ENCODE data around the gene HOXA1.

The HOXA1 gene

DNA sequence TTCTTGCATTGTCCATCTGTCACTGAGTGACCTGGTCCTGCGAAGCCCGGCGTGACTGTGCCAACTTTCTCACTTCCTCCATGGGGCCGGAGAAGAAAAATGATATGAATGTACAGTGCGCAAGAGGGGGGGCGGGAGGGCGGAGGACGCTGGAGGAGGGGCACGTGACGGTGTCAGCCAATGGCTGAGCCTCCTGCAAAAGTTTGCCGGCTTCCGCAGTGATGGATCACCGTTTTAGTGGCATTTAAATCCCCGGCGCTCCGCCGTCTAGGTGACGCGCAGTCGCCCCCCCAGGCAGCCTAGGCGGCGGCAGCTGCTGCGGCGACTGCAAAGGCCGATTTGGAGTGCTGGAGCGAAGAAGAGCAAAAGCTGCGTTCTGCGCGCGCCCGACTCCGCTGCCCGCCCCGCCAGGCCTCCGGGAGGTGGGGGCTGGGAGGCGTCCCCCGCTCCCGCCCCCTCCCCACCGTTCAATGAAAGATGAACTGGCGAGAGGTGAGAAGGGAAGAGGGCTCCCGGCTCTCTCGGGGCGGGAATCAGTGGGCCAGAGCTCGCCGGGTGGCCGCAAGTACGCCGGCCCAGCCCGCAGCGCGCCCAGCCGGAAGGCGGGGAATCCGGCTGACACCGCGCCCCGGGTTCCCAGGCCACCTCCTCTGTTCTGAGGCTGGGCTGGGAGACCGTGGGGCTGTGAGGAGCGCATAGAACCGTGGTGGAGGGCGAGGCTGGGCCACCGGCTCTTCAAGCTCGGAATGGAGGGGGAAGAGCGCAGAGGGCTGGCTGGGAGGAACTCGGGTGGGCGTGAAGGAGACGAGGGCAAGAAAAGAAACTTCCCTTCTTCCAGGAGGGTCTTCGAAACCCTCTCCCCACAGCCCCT is at the start of gene HOXA1:
HOXA1 (minus strand) TSS at position 104 of the 871 bp plus-strand sequence; CDS start at position 16, 88 bp downstream.
- DNase-seq = peak; percentile 96

DNA sequence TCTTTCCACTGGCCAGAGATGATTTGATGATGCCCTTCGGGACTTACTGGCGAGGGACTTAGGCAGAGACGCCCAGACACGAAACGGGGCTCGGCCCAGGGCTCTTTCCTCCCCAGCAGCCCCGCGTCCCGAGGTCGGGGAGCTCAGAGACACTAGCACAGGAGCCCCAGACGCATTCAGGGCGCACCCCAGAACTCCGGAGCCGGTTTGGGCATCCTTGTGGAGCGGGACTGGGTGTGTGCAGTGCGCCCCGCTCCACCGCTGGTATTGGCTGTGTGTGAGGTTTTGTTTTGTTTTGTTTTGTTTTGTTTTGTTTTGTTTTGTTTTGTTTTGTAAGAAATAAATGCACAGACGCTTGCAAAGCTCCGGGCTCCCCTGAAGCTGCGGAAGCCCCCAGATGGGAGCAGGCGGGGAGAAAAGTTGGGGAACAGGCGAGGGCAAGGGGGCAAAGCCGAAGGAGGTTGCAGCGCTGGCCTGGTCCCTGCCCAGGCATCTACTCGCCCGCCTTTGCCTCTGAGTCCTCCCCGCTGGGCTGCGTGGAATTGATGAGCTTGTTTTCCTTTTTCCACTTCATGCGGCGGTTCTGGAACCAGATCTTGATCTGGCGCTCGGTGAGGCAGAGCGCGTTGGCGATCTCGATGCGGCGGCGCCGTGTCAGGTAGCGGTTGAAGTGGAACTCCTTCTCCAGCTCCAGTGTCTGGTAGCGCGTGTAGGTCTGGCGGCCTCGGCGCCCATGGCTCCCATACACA is 49.5 kb upstream of the HOXA1 start:
- no peak for DNase-seq

DNA sequence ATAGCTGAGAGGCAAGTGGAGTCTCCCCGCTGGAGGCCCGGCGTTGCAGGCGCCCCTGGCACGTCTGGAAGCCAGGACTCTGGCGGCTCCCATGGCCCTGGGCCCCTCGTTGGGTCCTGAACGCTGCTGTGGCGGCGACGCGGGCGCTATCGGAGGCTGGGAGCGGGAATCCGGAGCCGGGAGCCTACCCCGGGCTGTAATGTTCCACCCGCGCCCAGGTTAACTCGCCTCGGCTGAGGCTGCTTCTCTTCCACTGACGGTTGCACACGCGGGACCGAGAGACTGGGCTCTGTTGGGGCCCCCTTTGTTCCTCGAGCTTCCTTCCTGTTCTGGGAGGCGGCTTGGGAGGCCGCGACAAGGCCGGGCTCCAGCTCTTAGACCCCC is 49.0 kb upstream of the HOXA1 start:
- DNase-seq = no peak

GRCh38 chr7:27143950-27144780 is 48.4 kb upstream of the HOXA1 start:
- no peak for DNase-seq

GRCh38 chr7:27143023-27143949 is 47.5 kb upstream of the HOXA1 start, which contains the start of gene HOXA5:
HOXA5 (minus strand) TSS chr7:27143681; CDS start chr7:27143607, 74 bp downstream.
- no peak for DNase-seq

DNA sequence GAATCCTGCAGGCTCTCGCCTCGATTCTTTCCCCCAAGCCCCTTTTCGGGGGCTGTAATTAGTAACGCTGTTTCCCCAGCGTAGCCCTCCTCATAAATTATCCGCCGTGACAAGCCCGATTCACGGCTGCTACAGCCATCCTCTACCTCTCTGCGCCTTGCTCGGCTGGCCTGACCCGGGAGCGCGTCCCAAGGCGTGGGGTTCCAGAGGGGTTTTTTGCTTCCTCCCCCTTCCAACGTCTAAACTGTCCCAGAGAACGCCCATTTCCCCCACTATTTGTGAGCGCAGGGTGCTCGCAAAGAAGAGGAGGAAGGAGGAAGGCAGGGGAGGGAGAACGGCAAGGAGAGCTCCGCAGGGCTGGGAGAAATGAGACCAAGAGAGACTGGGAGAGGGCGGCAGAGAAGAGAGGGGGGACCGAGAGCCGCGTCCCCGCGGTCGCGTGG is 46.8 kb upstream of the HOXA1 start:
- no peak for DNase-seq

- DNase-seq = no peak
Measured at GRCh38 chr7:27141923-27142579, 46.3 kb upstream of the HOXA1 start.

GRCh38 chr7:27141137-27141922 is 45.5 kb upstream of the HOXA1 start:
- no peak for DNase-seq

DNA sequence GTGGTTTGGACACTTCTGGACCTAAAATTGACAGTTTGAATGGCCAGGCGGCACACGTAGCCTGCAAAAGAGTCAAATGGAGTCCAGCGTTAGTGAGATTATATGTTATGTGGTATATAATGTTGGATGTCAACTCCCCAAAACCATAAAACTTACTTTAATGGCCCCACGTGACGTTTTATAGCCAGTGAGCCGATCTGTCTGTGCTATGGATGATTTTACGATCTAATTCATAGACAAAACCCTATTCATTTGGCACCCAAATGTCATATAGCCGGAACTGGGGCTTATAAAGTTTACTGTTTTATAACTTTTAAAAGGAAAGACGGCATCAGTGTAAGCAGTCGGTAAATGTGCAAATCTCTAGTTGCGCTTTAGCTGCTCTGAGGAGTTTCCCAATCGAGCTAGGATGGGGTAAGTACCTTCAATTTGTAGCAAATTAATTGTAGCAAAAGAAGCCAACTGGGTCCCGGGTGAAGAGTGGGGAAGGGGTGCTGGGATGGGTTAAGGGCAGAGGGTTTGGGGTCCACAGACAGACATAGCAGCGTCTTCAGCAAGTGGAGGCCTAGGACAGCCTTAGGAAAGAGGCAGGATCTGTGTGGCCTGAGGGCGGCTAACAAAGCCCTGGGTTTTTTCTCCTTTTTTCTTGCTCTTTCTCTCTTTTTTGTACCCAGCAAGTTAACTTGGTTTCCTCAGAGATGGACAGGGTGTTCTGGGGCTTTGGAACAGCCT is 44.5 kb upstream of the HOXA1 start:
- DNase-seq = no peak

DNA sequence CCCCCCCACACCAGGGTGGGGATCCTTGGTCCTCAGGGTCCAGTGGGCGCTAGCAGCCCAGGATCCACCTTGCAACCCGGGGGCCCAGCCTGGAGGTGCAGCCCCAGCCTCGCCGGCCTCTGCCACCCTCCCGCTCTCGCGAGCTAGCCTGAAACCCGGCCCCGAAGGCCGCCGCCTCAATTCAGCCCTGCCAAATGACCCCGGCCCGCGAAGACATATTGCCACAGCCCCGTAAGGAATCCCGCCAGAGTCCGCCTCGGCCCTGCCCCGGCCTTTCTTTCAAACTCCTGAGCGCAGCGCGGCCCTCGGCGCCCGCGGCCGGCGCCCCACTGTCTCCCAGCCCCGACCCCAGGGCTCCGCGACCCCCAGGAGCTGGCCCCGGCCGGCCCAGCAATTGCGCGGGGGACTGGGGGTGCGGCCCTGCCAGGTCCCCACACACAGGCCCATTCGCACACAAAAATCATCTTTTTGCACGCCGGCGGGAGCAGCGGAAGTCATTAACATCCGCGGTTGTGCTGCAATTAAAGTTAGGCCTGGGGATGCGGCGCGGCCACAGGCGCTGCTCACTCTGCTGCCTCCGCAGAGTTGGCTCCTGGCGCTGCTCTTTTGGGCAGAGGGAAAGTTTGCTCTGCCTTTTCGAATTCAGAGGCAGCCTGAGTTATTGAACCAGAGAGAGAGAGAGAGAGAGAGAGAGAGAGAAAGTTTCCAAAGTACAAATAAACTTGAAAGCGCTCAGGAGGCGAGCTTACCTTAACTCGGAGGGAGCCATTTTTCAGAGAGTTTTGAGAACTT is 43.7 kb upstream of the HOXA1 start:
- DNase-seq = no peak

GRCh38 chr7:27138985-27139333 is 43.2 kb upstream of the HOXA1 start:
- no peak for DNase-seq

GRCh38 chr7:27138472-27138871 is 42.7 kb upstream of the HOXA1 start:
- no peak for DNase-seq

DNA sequence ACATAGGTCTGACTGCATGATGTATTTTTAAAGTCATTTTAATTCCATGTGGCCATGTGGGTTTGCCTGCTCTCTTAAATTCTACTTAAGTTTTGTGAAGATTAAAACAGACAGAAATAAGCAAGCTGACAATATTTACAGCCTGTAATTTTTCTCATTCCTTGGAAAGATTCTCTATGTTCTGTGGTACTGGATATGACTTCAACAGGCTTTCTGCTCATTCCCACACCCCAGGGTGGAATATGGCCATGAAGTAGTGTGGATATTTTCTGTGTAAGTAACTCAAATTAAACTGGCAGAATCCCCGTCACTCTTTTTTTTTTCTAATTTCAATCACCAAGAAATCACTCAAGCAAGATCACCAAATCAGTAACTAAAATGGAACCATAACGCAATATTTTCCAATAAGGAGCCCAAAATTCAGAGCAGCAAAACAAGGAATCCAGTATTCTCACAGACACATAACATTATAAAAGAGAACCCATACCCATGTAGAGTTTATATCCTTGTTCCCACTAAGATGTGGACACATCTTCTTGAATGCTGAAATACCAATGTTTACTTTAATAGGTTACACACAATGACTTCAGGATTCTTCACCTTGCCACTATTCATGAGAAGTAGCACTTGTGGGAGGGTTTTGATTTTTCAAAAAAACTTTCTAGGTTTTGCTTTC is 42.0 kb upstream of the HOXA1 start:
- no peak for DNase-seq

GRCh38 chr7:27134392-27134791 is 38.6 kb upstream of the HOXA1 start:
- peak; percentile 37 for DNase-seq

DNA sequence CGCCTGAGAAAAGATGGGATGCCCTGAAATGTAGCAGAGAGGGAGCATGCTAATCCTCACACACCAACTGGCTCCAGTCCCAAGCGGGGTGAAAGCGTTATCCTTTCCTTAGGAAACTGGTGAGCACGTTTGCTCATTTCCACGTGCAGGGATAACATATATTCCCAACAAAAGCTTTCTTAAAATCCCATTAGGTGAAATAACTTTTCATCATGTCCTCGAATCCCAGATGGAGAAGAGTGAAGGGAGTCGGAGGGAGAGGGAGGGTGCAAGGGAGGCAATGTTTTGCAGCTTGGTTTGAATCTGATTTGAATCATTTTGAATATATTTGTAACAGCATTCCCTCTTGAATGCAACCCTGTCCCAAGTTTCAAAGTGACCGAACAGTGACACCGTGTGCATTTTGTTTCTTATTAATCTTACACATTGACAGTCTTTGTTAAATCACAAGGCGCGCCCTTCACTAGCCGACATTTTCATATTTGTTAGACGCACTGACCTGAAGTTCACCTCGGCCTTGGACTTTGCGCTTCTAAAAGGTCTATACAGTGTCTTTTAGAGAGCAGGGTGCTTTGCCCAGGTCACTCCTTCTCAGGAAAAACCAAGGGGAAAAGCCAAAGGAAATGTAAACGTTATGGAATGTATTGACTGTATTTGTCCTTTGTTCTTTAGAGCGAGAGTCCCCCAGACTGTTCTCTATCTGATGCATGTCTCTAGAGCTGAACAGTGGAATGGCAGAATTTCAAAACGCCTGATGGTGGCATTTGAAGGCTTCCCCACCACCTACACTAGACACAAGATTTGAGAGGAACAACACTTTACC is 37.8 kb upstream of the HOXA1 start:
- peak; percentile 30 for DNase-seq

- DNase-seq = no peak
Measured at GRCh38 chr7:27132978-27133377, 37.2 kb upstream of the HOXA1 start.

DNA sequence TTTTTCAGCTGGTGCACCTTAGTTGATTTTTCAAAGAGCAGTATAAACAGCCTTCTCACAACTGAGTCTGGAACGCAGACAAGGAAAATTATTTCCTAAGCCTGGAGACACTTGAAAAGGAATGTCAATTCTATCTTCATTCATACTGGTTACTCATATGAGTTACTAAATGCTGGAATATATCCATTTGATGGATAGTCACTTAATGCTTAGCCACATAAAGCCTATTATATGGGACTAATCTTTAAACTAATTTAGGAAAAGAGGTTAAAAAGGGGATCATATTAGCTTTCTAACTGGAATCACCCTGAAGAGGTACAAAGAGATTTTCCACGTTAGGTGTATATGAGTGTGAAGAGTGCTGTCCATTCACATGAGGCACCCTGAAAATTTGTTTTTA is 36.4 kb upstream of the HOXA1 start:
- no peak for DNase-seq
